ENCODE measurements around the gene USP3. TPM values are rescaled to one million over a fixed set of nuclear protein-coding genes. Genes with fewer than 3 reads are reported as not detected.

USP3 gene
- total and polyA plus RNA-seq, 2 of the 4 experiments (the other 2 are of a cell fraction): 17.3 to 52.3 TPM

DNA sequence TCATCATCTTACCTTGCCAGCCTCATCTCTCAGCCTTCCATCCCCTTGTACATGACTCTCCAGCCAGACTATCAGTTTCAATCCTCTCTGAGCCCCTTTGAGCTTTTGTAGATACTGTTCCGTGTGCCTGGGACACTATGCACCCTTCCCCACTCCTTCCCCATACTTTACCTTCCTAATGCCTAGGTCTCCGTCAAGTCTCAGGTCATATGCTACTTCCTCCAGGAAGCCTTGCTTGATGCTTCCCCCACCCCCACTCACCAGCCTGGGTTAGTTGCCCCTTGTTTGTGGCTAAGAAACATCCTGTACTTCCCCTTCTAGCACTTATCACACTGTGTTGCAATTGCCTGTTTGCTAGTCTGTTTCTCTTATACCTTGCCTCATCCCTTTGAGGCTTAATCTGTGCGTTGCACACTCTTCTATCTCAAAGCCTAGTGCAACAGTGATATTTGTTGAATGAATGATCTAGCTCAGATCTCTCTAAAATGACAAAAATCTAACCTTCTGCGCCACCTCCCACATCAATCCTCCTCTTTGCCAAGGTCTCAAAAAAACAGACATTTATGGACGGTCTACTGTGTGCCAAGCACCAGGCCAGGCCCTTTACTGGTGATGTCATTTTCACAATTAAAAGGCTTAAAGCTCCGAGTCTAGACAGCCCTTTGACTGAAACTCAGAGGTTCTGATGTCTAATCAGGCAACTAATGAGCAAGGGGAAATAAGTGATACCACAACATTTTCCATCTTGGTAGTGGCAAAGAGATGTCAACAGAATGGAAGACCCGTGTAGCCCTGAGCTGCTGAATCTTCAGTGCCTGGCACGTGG lies 6.5 kb upstream of the USP3 start:
- H3K56ac ChIP-seq (ENCODE audit: extremely low read depth, insufficient read depth, low read length): no peak overlapping the region
- in situ Hi-C loops (cut with MboI; ENCODE audit: low sequenced_read_pairs): no loop called here
- peaks cover 13% of the 10 kb centered on the region for H3K4me1 ChIP-seq (ENCODE audit: control insufficient read depth, insufficient read depth, low read length)
- no peak overlapping the region for H3K18ac ChIP-seq (ENCODE audit: low read depth, low read length)
- H4K91ac ChIP-seq (ENCODE audit: insufficient read depth, low read depth, low read length): peak overlapping the region; percentile 20; the same call in 1 of the 2 replicates
- no peak overlapping the region for H3K27ac ChIP-seq (ENCODE audit: insufficient read depth, low read length)
- H2AK5ac ChIP-seq (ENCODE audit: low read depth, low read length): peak overlapping the region; percentile 54
- H3K4ac ChIP-seq (ENCODE audit: low read depth, low read length): 0 out of 2 replicates have a peak overlapping the region, but pooled peaks have one; percentile 20
- H3K23ac ChIP-seq (ENCODE audit: low read depth, low read length): no peak overlapping the region
- 0 out of 2 replicates have a peak overlapping the region, but pooled peaks have one; percentile 1 for H3K14ac ChIP-seq (replicated peaks; ENCODE audit: low read depth, low read length)
- 92% methylated on average over 4 of the region's 8 CpGs; no CpG with 5 or more reads in 1 of the 2 experiments for WGBS, 2 experiments (ENCODE audit: extremely low coverage in 2 of 2, insufficient read length in 1 of 2)
- BruUV-seq (replicated peaks): no TSS peak
- H2AFZ ChIP-seq (replicated peaks; ENCODE audit: low read length, poor library complexity): no peak overlapping the region
- H4K8ac ChIP-seq (ENCODE audit: low read depth in 2 of 2, low read length in 2 of 2): no peak overlapping the region
- no peaks in the 10 kb centered on the region for H4K20me1 ChIP-seq (ENCODE audit: insufficient read depth, low read length)
- ATAC-seq (ENCODE audit: low read depth): no peak
- H2BK15ac ChIP-seq (ENCODE audit: low read depth, low read length): peak overlapping the region; percentile 4; the same call in 1 of the 3 replicates
- peaks cover 0 to 5% of the 10 kb centered on the region in 2 experiments; a peak in 2 of 4 replicates for H3K79me1 ChIP-seq (ENCODE audit: low read depth in 1 of 2, low read length in 2 of 2)
- no peak for DNase-seq
- no peaks in the 10 kb centered on the region for H3K36me3 ChIP-seq (ENCODE audit: control insufficient read depth, insufficient read depth, low read length)
- H2BK5ac ChIP-seq (ENCODE audit: low read depth, low read length, poor library complexity, severe bottlenecking): no peak overlapping the region
- dilution Hi-C loops (cut with HindIII; ENCODE audit: low sequenced_read_pairs, unreplicated experiment): no loop called here
- ChIA-PET POLR2A (ENCODE audit: unreplicated experiment) (no interaction called here), CTCF (interaction anchor here (1.1 kb wide), 1 partner anchor 209 kb away, joined by 3 read pairs; no protein-coding TSS in a partner anchor)
- intact Hi-C loops (cut with micrococcal nuclease): no loop called here
- no peak overlapping the region for H4K5ac ChIP-seq (ENCODE audit: low read depth, low read length)
- H3K4me3 ChIP-seq (ENCODE audit: insufficient read depth, low read depth, low read length): no peak overlapping the region
- no peaks in the 10 kb centered on the region for H3K9me3 ChIP-seq (ENCODE audit: control insufficient read depth, insufficient read depth, low read length)
- peaks cover 16% of the 10 kb centered on the region for H3K9me1 ChIP-seq (ENCODE audit: insufficient read depth, low read length)
- no peak overlapping the region for H2AK9ac ChIP-seq (replicated peaks; ENCODE audit: low read depth, low read length, poor library complexity)
- no peak overlapping the region for H3K4me2 ChIP-seq (ENCODE audit: low read depth, low read length)
- no peak overlapping the region for H2BK120ac ChIP-seq (ENCODE audit: low read depth, low read length)
- TF ChIP-seq FOS (IDR thresholded peaks at IDR 0.05; ENCODE audit: low read depth, low read length): no peak
- TF ChIP-seq CEBPB (IDR thresholded peaks at IDR 0.05; ENCODE audit: low read depth, low read length): 0 out of 2 replicates have a peak, but pooled peaks have one; percentile 30
- TF ChIP-seq, protein P1, sequence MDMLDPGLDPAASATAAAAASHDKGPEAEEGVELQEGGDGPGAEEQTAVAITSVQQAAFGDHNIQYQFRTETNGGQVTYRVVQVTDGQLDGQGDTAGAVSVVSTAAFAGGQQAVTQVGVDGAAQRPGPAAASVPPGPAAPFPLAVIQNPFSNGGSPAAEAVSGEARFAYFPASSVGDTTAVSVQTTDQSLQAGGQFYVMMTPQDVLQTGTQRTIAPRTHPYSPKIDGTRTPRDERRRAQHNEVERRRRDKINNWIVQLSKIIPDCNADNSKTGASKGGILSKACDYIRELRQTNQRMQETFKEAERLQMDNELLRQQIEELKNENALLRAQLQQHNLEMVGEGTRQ (IDR thresholded peaks at IDR 0.05; ENCODE audit: low read depth, low read length): no peak
- TF ChIP-seq CTCF (conservative IDR thresholded peaks at IDR 0.05; ENCODE audit: low read depth, low read length): no peak
- no peak for TF ChIP-seq CHD1 (IDR thresholded peaks at IDR 0.05; ENCODE audit: low read depth, low read length)
- TF ChIP-seq MAFK (IDR thresholded peaks at IDR 0.05; ENCODE audit: low read depth, low read length): no peak
- TF ChIP-seq SMC3 (IDR thresholded peaks at IDR 0.05; ENCODE audit: low read depth, low read length): no peak
- no peak overlapping the region for H3K9ac ChIP-seq (ENCODE audit: low read depth, low read length)
- H3K27me3 ChIP-seq (ENCODE audit: control insufficient read depth, insufficient read depth, low read length): peaks cover 2% of the 10 kb centered on the region; the same call in 1 of the 2 replicates
- H2BK20ac ChIP-seq (ENCODE audit: low read depth, low read length): peak overlapping the region; percentile 1; the same call in 1 of the 2 replicates
